Measurements from ENCODE around the gene MGAT2.

DNA sequence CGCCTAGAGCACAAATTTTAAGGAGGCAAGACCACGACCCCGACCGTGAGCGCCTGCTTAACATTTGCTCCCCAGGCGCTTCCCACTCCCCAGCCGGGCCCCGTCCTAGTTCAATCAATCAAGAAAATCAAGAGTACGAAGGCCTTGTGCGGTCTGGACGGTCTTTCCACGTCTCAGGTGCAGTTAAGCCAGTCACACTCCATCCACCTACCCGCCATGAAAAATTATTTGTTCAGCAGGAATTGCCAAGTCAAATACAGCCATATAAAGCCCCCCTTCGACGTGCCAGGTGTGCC lies 22.5 kb upstream of the MGAT2 start:
- TF ChIP-seq CTCF (IDR thresholded peaks at IDR 0.05; ENCODE audit: poor library complexity) (no peak), EZH2 (IDR thresholded peaks at IDR 0.05; ENCODE audit: borderline replicate concordance) (no peak)

Data from hepatocyte (in vitro differentiated cells).